A673 (cell line): ENCODE measurements around the gene CLSTN2. TPM values are rescaled to one million over a fixed set of nuclear protein-coding genes. Genes with fewer than 3 reads are reported as not detected.

ENCODE experiments used
- BruUV-seq: library from RNA; stranded (reverse); fragments of 400-500 nt; replicated peaks from 2 replicates; lab custom pipeline; 2021; lab: Mats Ljungman, UMichigan
- CTCF ChIA-PET: fragments of 300-600 bp; sonication (Branson Sonifier 250); formaldehyde crosslinking; loops from one replicate; lab custom pipeline; 2022; ENCODE audit warnings: antibody characterized with exemption; lab: Charles Lee
- POLR2A ChIA-PET: fragments of 300-600 bp; sonication (Branson Sonifier 250); formaldehyde crosslinking; loops from one replicate; lab custom pipeline; 2022; ENCODE audit warnings: antibody characterized with exemption; ENCODE audit not compliant: low non-redundant PET; lab: Charles Lee
- DNase-seq: peaks from one replicate; pipeline ENCODE4 v3.0.0-alpha.2; 2015; ENCODE audit warnings: low spot score
- H3K27ac ChIP-seq: fragments of 200-600 bp; sonication (generic); 2 replicates; pipeline ENCODE4 v1.5.1; 2016; ENCODE audit warnings: mixed run types, low read depth, mild to moderate bottlenecking, mixed read lengths, antibody characterized with exemption, low read length; ENCODE audit not compliant: poor library complexity, severe bottlenecking
- H3K27me3 ChIP-seq: fragments of 200-600 bp; sonication (generic); replicated peaks from 2 replicates; pipeline ENCODE4 v1.6.1; 2017; ENCODE audit warnings: mixed run types, low read depth, mild to moderate bottlenecking, mixed read lengths, antibody characterized with exemption, low read length; ENCODE audit not compliant: insufficient read depth, poor library complexity
- H3K36me3 ChIP-seq: fragments of 200-600 bp; sonication (generic); 2 replicates; pipeline ENCODE4 v1.6.1; 2016; ENCODE audit warnings: mixed run types, mild to moderate bottlenecking, mixed read lengths, antibody characterized with exemption, low read length; ENCODE audit not compliant: insufficient read depth, poor library complexity, severe bottlenecking
- H3K4me1 ChIP-seq: fragments of 200-600 bp; sonication (generic); 2 replicates; pipeline ENCODE4 v1.6.1; 2017; ENCODE audit warnings: mixed run types, mild to moderate bottlenecking, mixed read lengths, antibody characterized with exemption, low read length; ENCODE audit not compliant: insufficient read depth, poor library complexity, severe bottlenecking
- H3K4me3 ChIP-seq: fragments of 200-600 bp; sonication (generic); 2 replicates; pipeline ENCODE4 v1.5.1; 2016; ENCODE audit warnings: low read depth, mixed run types, mild to moderate bottlenecking, mixed read lengths, low read length; ENCODE audit not compliant: poor library complexity, severe bottlenecking
- H3K9me3 ChIP-seq: fragments of 200-600 bp; sonication (generic); 2 replicates; pipeline ENCODE4 v1.6.1; 2016; ENCODE audit warnings: mixed run types, low read depth, mild to moderate bottlenecking, mixed read lengths, antibody characterized with exemption, low read length; ENCODE audit not compliant: poor library complexity, severe bottlenecking
- EZH2 ChIP-seq: fragments of 200-600 bp; sonication (generic); IDR thresholded peaks from 2 replicates; pipeline ENCODE4 v1.6.1; 2017; ENCODE audit warnings: borderline replicate concordance, low read depth, mild to moderate bottlenecking, mixed read lengths, antibody characterized with exemption, low read length; ENCODE audit not compliant: poor library complexity, severe bottlenecking
- intact Hi-C: fragments of 100-400 bp; cut with micrococcal nuclease; formaldehyde crosslinking; loops from one replicate; pipeline ENCODE4 v1.10.0; 2022; ENCODE audit not compliant: unreplicated experiment
- total RNA-seq: library from RNA; stranded (reverse); gene quantifications from 2 replicates; pipeline ENCODE4 v1.2.3, GENCODE V29; 2021
- TF ChIP-seq, protein P1 (sequence below): fragments of 300-800, 200-600 bp; sonication (generic); conservative IDR thresholded peaks from 2 replicates; pipeline ENCODE4 v1.5.1; 2017; ENCODE audit warnings: low read depth, mild to moderate bottlenecking, antibody characterized with exemption, low read length, moderate library complexity, mixed read lengths

Gene CLSTN2
- total RNA-seq, 1 experiment from 2014 or later = 50.7 TPM

DNA sequence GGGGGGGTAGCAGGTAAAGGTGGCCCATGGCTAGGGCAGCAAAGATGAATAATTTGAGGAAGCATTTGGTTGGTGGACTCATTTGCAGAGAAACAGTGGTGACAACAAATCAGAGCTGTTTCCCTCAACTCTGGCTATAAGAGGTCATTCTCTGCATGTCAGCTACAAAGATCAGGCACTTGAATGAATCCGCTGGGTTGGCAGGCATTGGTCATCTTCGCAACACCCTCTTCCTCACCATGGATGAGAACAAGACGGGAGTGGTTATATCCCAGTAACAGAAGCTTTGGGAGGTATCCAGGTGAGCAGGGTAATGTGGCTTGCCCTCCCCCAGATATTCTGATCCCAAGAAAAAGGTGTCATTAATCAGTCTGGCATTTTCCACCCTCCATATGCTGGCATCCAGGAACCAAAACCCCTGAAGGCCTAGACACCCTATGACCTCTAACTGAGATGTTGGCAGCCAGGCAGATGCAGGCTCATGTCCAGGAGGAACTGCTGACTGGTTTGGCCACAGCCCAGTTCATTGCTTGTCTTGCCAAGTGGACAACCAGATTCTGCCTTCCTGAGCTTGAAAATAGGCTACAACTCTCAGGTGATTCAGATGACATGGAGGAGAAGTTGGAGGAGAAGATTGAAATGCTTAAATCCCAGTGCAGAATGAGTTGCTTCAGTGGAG lies 634.0 kb downstream of the CLSTN2 start:
- BruUV-seq = no TSS peak

DNA sequence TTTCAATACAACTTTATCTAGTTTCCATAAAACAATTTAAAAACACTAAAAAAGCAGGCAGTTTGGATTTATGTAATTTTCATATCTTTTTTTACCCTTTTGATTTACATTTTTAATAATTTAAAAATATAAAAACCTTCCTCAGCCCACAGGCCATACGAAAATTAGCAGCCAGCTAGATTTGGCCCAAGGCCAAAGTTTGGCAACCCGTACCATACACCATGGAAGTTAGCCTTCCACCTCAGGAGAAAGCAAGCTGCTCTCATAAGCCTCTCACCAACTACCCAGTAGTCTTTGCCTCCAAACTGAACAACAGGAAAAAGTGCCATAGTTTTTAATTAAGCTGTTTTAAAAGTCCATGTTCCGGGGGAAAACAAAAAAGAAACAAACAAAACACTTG lies 635.6 kb downstream of the CLSTN2 start:
- TF ChIP-seq, protein P1, sequence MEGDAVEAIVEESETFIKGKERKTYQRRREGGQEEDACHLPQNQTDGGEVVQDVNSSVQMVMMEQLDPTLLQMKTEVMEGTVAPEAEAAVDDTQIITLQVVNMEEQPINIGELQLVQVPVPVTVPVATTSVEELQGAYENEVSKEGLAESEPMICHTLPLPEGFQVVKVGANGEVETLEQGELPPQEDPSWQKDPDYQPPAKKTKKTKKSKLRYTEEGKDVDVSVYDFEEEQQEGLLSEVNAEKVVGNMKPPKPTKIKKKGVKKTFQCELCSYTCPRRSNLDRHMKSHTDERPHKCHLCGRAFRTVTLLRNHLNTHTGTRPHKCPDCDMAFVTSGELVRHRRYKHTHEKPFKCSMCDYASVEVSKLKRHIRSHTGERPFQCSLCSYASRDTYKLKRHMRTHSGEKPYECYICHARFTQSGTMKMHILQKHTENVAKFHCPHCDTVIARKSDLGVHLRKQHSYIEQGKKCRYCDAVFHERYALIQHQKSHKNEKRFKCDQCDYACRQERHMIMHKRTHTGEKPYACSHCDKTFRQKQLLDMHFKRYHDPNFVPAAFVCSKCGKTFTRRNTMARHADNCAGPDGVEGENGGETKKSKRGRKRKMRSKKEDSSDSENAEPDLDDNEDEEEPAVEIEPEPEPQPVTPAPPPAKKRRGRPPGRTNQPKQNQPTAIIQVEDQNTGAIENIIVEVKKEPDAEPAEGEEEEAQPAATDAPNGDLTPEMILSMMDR = no peak
- no peak for TF ChIP-seq EZH2
- intact Hi-C loops = no loop called here
- BruUV-seq = no TSS peak

More for the DNA sequence above, 634.0 kb downstream of the CLSTN2 start:
- intact Hi-C loops = no loop called here
- H3K27me3 ChIP-seq = no peaks in the 10 kb centered on the region
- TF ChIP-seq EZH2 = no peak
- TF ChIP-seq, protein P1 = no peak
- H3K27ac ChIP-seq = no peak overlapping the region
- no peaks in the 10 kb centered on the region for H3K4me1 ChIP-seq
- ChIA-PET POLR2A (no interaction called here), CTCF (no interaction called here)
- DNase-seq = no peak
- no peak overlapping the region for H3K4me3 ChIP-seq
- no peaks in the 10 kb centered on the region for H3K36me3 ChIP-seq
- H3K9me3 ChIP-seq = no peaks in the 10 kb centered on the region

DNA sequence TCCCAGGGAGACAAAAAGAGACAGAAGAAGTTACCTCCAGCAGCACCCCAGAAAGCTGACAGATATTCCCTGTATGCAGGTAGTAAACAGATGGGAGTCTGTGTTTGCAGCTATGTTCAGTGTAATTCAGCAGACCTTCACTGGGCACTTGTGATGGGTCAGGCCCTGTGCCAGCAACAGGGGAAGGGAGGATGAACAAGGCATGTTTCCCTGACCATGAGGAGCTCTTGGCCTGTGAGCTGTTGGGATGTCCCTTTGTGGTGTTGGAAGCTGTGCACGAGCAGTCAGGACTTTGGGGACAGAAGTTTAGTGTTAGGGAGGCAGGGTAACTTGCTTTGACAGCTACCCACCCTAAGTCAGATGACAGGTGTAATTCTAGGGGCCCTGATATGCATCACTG lies 636.9 kb downstream of the CLSTN2 start:
- CTCF ChIA-PET = no interaction called here
- no peaks in the 10 kb centered on the region for H3K4me1 ChIP-seq
- H3K27ac ChIP-seq = no peak overlapping the region
- POLR2A ChIA-PET = no interaction called here
- intact Hi-C loops = no loop called here
- H3K36me3 ChIP-seq = no peaks in the 10 kb centered on the region
- H3K27me3 ChIP-seq = no peaks in the 10 kb centered on the region
- TF ChIP-seq, protein P1 = no peak
- TF ChIP-seq EZH2 = no peak
- DNase-seq = no peak
- no peaks in the 10 kb centered on the region for H3K9me3 ChIP-seq
- no peak overlapping the region for H3K4me3 ChIP-seq
- no TSS peak for BruUV-seq

More for the DNA sequence above, 635.6 kb downstream of the CLSTN2 start:
- Histone ChIP-seq H3K9me3 (no peaks in the 10 kb centered on the region), H3K27me3 (no peaks in the 10 kb centered on the region), H3K36me3 (no peaks in the 10 kb centered on the region), H3K27ac (no peak overlapping the region), H3K4me1 (no peaks in the 10 kb centered on the region), H3K4me3 (no peak overlapping the region)
- ChIA-PET CTCF (no interaction called here), POLR2A (no interaction called here)
- DNase-seq = no peak
